IgD-negative memory B cell (primary cell): ENCODE measurements around the gene DGCR6L. TPM values are rescaled to one million over a fixed set of nuclear protein-coding genes. Genes with fewer than 3 reads are reported as not detected.
"Not testable (repeated sequence)": the region's sequence is repeated elsewhere in the genome, so short reads cannot be mapped to it uniquely, and the experiment has no call there.

Experiments
- H3K27ac Mint-ChIP-seq, 3 donors: one replicate each; pipeline ENCODE4 v1.8.0; 2020 to 2022; ENCODE audit warnings: mild to moderate bottlenecking in 3 of 3, mixed read lengths in 3 of 3, moderate library complexity in 1 of 3
- H3K27me3 Mint-ChIP-seq: one replicate; pipeline ENCODE4 v1.8.0; 2021; ENCODE audit warnings: mixed read lengths
- H3K36me3 Mint-ChIP-seq: one replicate; pipeline ENCODE4 v1.8.0; 2020; ENCODE audit warnings: mild to moderate bottlenecking, mixed read lengths
- H3K4me1 Mint-ChIP-seq, 3 donors: one replicate each; pipeline ENCODE4 v1.8.0; 2020 to 2022; ENCODE audit warnings: mixed read lengths in 3 of 3, mild to moderate bottlenecking in 1 of 3
- H3K4me3 Mint-ChIP-seq, 4 donors: one replicate each; pipeline ENCODE4 v1.8.0; 2020 to 2022; ENCODE audit warnings: mild to moderate bottlenecking in 4 of 4, mixed read lengths in 4 of 4, moderate library complexity in 3 of 4
- H3K9me3 Mint-ChIP-seq, 3 donors: one replicate each; pipeline ENCODE4 v1.8.0; 2020 to 2021; ENCODE audit warnings: mixed read lengths in 3 of 3, mild to moderate bottlenecking in 1 of 3
- polyA plus RNA-seq: library from polyadenylated mRNA; unstranded; fragments of 300-500 nt; fragmentation: Illumina TruSeq; gene quantifications from one replicate; pipeline ENCODE4 v1.2.3, GENCODE V29; 2021

Gene DGCR6L
- polyA plus RNA-seq, result 63.5 TPM

GRCh38 chr22:20319745-20320658 lies at the start of gene DGCR6L:
DGCR6L (minus strand) TSS chr22:20320060; CDS start chr22:20319988, 72 bp downstream.
- H3K27me3 Mint-ChIP-seq, result no peaks in the 10 kb centered on the region
- peaks cover 11 to 18% (median 18%) of the 10 kb centered on the region in 3 donors for H3K4me1 Mint-ChIP-seq
- H3K4me3 Mint-ChIP-seq, result peak within 1 kb of the TSS; percentile 87 to 97 (median 95)
- no peaks in the 10 kb centered on the region for H3K9me3 Mint-ChIP-seq
- peak within 1 kb of the TSS; percentile 62 to 83 (median 80) for H3K27ac Mint-ChIP-seq
- no peaks in the 10 kb centered on the region for H3K36me3 Mint-ChIP-seq

- peaks cover 17% of the 10 kb centered on the region for H3K27me3 Mint-ChIP-seq
- H3K4me1 Mint-ChIP-seq, H3K9me3 Mint-ChIP-seq, H3K4me3 Mint-ChIP-seq, H3K27ac Mint-ChIP-seq, H3K36me3 Mint-ChIP-seq: not testable (repeated sequence)
These were observed 49.0 kb upstream of the DGCR6L start for GRCh38 chr22:20368875-20369274.

DNA sequence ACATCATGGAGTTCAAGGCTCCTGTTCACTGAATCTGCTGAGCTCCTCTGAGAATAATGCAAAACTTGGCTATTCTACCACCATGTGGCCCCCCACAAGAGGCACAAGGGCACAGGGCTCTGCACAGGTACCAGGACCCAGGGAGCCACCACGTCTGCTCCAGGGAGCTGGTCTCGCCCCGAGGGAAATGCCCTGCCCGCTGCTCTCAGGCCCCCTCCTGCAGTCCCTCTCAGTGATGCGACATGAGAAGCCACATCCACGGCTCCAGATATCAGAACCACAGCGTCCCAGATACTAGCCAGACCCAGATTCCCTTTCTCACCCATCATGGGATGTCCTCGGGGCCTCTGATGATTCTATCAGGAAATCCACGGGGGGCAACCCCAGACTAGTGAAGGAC lies 47.0 kb upstream of the DGCR6L start:
- not testable (repeated sequence) for H3K4me3 Mint-ChIP-seq, H3K27ac Mint-ChIP-seq, H3K9me3 Mint-ChIP-seq, H3K4me1 Mint-ChIP-seq, H3K36me3 Mint-ChIP-seq
- peaks cover 12% of the 10 kb centered on the region for H3K27me3 Mint-ChIP-seq

DNA sequence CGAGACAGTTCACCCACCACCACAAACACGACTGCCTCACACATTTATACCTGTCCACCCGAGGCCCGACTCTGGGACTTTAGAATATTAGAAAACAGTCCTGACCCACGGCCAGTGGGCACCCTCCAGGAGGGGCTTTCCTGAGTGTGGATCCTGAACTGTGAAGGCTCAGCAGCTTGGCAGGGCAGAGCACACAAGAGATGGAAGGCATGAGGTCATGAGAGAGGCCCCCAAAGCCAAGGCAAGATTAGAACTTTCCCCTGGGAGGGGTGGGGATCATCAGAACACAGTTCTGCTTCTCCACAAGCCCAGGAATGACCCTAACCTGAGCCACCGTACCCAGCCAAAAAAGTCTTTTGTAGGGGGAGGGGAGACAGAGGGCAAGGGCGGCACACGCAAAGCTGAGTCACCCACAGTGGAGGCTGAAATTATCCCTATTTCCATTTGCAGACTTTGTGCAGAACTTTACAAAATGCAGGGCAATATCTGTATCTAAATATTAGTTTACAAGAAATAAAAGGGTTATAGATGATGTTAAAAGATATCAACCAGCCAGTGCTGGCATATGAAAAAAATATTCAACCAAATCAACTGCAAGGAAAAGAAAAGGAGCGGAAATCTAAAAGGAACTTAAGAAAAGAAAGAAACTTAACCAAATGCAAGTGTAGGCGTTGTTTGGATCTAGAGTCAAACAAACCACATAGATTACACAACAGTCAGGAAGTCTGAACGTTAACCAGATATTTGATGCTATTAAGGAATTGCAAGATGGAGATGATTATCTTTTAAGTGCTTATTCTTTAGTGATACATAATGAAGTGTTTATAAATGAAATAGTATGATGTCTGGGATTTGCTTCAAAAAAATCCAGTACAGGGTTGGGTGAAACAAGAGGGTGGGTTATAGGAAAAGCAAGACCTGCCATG lies 44.7 kb upstream of the DGCR6L start:
- not testable (repeated sequence) for H3K9me3 Mint-ChIP-seq, H3K4me3 Mint-ChIP-seq, H3K36me3 Mint-ChIP-seq, H3K27ac Mint-ChIP-seq, H3K27me3 Mint-ChIP-seq, H3K4me1 Mint-ChIP-seq

DNA sequence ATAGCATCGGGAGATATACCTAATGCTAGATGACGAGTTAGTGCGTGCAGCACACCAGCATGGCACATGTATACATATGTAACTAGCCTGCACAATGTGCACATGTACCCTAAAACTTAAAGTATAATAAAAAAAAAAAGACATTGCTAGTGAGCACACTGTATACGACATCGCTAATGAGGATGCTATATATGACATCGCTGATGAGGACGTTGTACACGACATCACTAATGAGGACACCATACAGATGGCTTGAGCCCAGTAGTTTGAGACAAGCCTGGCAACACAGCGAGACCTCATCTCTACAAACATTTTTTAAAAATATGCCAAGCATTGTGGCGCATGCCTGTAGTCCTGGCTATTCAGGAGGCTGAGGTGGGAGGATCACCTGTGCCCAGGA lies 42.5 kb upstream of the DGCR6L start:
- not testable (repeated sequence) for H3K27ac Mint-ChIP-seq, H3K36me3 Mint-ChIP-seq, H3K4me1 Mint-ChIP-seq, H3K9me3 Mint-ChIP-seq, H3K27me3 Mint-ChIP-seq, H3K4me3 Mint-ChIP-seq

DNA sequence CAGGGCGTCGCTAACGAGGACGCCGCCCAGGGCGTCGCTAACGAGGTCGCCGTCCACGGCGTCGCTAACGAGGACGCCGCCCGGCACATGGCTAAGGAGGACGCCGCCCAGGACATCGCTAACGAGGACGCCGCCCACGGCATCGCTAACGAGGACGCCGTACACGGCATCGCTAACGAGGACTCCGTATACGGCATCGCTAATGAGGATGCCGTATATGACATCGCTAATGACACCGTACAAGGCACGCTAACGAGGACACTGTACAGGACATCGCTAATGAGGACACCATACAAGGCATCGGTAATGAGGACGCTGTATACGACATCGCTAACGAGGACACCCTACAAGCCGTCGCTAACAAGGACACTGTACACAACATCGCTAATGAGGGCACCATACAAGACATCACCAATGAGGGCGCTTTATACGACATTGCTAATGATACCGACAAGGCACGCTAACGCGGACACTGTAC lies 41.9 kb upstream of the DGCR6L start:
- not testable (repeated sequence) for H3K27ac Mint-ChIP-seq, H3K4me1 Mint-ChIP-seq, H3K27me3 Mint-ChIP-seq, H3K9me3 Mint-ChIP-seq, H3K4me3 Mint-ChIP-seq, H3K36me3 Mint-ChIP-seq

- not testable (repeated sequence) for H3K4me3 Mint-ChIP-seq, H3K27me3 Mint-ChIP-seq, H3K4me1 Mint-ChIP-seq, H3K36me3 Mint-ChIP-seq, H3K9me3 Mint-ChIP-seq, H3K27ac Mint-ChIP-seq
These were observed 41.2 kb upstream of the DGCR6L start for GRCh38 chr22:20360866-20361751.

DNA sequence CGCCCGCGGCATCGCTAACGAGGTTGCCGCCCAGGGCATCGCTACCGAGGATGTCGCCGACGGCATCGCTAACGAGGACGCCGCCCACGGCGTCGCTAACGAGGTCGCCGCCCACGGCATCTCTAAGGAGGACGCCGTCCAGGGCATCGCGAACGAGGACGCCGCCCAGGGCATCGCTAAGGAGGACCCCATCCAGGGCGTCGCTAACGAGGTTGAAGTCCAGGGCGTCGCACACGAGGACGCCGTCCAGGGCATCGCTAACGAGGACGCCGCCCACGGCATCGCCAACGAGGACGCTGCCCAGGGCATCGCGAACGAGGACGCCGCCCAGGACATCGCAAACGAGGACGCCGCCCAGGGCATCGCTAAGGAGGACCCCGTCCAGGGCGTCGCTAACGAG lies 40.4 kb upstream of the DGCR6L start:
- not testable (repeated sequence) for H3K27ac Mint-ChIP-seq, H3K4me3 Mint-ChIP-seq, H3K27me3 Mint-ChIP-seq, H3K4me1 Mint-ChIP-seq, H3K36me3 Mint-ChIP-seq, H3K9me3 Mint-ChIP-seq

DNA sequence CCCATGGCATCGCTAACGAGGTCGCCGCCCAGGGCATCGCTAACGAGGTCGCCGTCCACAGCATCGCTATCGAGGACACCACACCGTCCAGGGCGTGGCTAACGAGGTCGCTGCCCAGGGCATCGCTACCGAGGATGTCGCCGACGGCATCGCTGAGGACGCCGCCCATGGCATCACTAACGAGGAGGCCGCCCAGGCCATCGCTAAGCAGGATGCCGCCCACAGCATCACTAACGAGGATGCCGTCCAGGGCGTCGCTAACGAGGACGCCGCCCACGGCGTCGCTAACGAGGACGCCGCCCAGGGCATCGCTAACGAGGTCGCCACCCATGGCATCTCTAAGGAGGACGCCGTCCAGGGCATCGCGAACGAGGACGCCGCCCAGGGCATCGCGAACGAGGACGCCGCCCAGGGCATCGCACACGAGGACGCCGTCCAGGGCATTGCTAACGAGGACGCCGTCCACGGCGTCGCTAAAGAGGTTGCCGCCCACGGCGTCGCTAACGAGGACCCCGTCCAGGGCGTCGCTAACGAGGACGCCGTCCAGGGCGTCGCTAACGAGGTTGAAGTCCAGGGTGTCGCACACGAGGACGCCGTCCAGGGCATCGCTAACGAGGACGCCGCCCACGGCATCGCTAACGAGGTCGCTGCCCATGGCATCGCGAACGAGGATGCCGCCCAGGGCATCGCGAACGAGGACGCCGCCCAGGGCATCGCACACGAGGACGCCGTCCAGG lies 38.8 kb upstream of the DGCR6L start:
- H3K27ac Mint-ChIP-seq, H3K36me3 Mint-ChIP-seq, H3K9me3 Mint-ChIP-seq, H3K27me3 Mint-ChIP-seq, H3K4me1 Mint-ChIP-seq, H3K4me3 Mint-ChIP-seq: not testable (repeated sequence)

GRCh38 chr22:20357967-20358366 lies 38.1 kb upstream of the DGCR6L start:
- not testable (repeated sequence) for H3K27ac Mint-ChIP-seq, H3K4me1 Mint-ChIP-seq, H3K4me3 Mint-ChIP-seq, H3K36me3 Mint-ChIP-seq, H3K27me3 Mint-ChIP-seq, H3K9me3 Mint-ChIP-seq

- H3K4me3 Mint-ChIP-seq, result not testable (repeated sequence)
These were observed 37.0 kb upstream of the DGCR6L start for GRCh38 chr22:20356906-20357305.

DNA sequence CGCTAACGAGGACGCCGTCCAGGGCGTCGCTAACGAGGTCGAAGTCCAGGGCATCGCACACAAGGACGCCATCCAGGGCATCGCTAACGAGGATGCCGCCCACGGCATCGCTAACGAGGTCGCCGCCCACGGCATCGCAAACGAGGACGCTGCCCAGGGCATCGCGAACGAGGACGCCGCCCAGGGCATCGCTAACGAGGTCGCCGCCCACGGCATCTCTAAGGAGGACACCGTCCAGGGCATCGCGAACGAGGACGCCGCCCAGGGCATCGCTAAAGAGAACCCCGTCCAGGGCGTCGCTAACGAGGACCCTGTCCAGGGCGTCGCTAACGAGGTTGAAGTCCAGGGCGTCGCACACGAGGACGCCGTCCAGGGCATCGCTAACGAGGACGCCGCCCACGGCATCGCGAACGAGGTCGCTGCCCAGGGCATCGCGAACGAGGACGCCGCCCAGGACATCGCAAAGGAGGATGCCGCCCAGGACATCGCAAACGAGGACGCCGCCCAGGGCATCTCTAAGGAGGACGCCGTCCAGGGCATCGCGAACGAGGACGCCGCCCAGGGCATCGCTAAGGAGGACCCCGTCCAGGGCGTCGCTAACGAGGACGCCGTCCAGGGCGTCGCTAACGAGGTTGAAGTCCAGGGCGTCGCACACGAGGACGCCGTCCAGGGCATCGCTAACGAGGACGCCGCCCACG lies 36.2 kb upstream of the DGCR6L start:
- not testable (repeated sequence) for H3K4me3 Mint-ChIP-seq, H3K27me3 Mint-ChIP-seq, H3K36me3 Mint-ChIP-seq, H3K4me1 Mint-ChIP-seq, H3K9me3 Mint-ChIP-seq, H3K27ac Mint-ChIP-seq

More at GRCh38 chr22:20356906-20357305, 37.0 kb upstream of the DGCR6L start:
- H3K4me1 Mint-ChIP-seq, H3K36me3 Mint-ChIP-seq, H3K27ac Mint-ChIP-seq, H3K27me3 Mint-ChIP-seq, H3K9me3 Mint-ChIP-seq: not testable (repeated sequence)

DNA sequence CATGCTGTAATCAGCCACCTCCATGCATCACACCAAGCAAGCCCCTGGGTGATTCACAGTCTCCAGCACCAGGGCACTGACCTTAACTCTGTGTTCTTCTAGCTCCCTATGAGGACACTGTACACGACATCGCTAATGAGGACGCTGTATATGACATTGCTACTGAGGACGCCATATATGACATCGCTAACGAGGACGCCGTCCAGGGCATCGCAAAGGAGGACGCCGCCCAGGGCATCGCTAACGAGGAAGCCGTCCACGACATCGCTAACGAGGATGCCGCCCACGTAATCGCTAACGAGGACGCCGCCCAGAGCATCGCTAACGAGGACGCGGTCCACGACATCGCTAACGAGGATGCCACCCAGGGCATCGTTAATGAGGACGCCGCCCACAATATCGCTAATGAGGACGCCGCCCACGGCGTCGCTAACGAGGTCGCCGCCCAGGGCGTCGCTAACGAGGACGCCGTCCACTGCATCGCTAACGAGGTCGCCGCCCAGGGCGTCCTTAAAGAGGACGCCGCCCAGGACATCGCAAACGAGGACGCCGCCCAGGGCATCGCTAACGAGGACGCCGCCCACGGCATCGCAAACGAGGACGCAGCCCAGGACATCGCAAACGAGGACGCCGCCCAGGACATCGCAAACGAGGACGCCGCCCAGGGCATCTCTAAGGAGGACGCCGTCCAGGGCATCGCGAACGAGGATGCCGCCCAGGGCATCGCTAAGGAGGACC lies 34.5 kb upstream of the DGCR6L start:
- Mint-ChIP-seq H3K4me1 (no peaks in the 10 kb centered on the region), H3K27ac (no peak overlapping the region), H3K27me3 (peaks cover 1% of the 10 kb centered on the region), H3K9me3 (no peaks in the 10 kb centered on the region), H3K4me3 (no peak overlapping the region), H3K36me3 (no peaks in the 10 kb centered on the region)
